ENCODE measurements around the gene PGF. TPM values are rescaled to one million over a fixed set of nuclear protein-coding genes. Genes with fewer than 3 reads are reported as not detected.

PGF gene
- total RNA-seq, 1 donor from 2014 or later, result 8.6 TPM

- DNase-seq, result no peak
Measured at GRCh38 chr14:74956280-74957072, 1.1 kb upstream of the PGF start.

- DNase-seq, result no peak
Measured at GRCh38 chr14:74956027-74956279, 556 bp upstream of the PGF start.

- DNase-seq, result no peak
Measured at GRCh38 chr14:74954947-74955228, 509 bp downstream of the PGF start.

GRCh38 chr14:74954232-74954946 lies 1.0 kb downstream of the PGF start:
- DNase-seq, result peak; percentile 86

- DNase-seq, result no peak
Measured at GRCh38 chr14:74953686-74954085, 1.7 kb downstream of the PGF start.

GRCh38 chr14:74952697-74953484 lies 2.5 kb downstream of the PGF start:
- DNase-seq, result peak; percentile 45

- DNase-seq, result no peak
Measured at GRCh38 chr14:74952180-74952665, 3.2 kb downstream of the PGF start.

- DNase-seq, result no peak
Measured at GRCh38 chr14:74951443-74952179, 3.8 kb downstream of the PGF start.

GRCh38 chr14:74950795-74951442 lies 4.5 kb downstream of the PGF start:
- no peak for DNase-seq

- DNase-seq, result no peak
Measured at GRCh38 chr14:74949859-74950573, 5.4 kb downstream of the PGF start.

- DNase-seq, result no peak
Measured at GRCh38 chr14:74949191-74949601, 6.2 kb downstream of the PGF start.

- DNase-seq, result peak; percentile 72
Measured at GRCh38 chr14:74948228-74949175, 6.9 kb downstream of the PGF start.

GRCh38 chr14:74947353-74948227 lies 7.8 kb downstream of the PGF start:
- DNase-seq, result no peak

GRCh38 chr14:74946659-74947281 lies 8.6 kb downstream of the PGF start:
- peak; percentile 44 for DNase-seq

GRCh38 chr14:74945852-74946658 lies 9.3 kb downstream of the PGF start:
- peak; percentile 92 for DNase-seq

- no peak for DNase-seq
Measured at GRCh38 chr14:74945261-74945851, 10.0 kb downstream of the PGF start.

GRCh38 chr14:74942608-74943007 lies 12.8 kb downstream of the PGF start:
- DNase-seq, result no peak

Data from tongue (tissue), 2 donors.